ENCODE data around the gene PLA2G12A. TPM values are rescaled to one million over a fixed set of nuclear protein-coding genes. Genes with fewer than 3 reads are reported as not detected.

PLA2G12A gene
- total RNA-seq (2022; extraction: Qiagen RNA extraction), result 10.7 to 14.6 TPM (median 12.1 TPM) in 5 replicates

GRCh38 chr4:109729718-109730618 lies at the start of gene PLA2G12A:
Gene PLA2G12A (minus strand): TSS chr4:109730070. CDS start chr4:109729809, 261 bp downstream.

GRCh38 chr4:109702950-109703663 lies 26.8 kb downstream of the PLA2G12A start, which contains the start of gene CASP6:
Gene CASP6 (minus strand): TSS chr4:109703445. CDS start chr4:109703395, 50 bp downstream.

Other genes with a start within 250 kb of the PLA2G12A start
- gene MCUB, start 169.8 kb downstream of the PLA2G12A start, total RNA-seq (2022; extraction: Qiagen RNA extraction), result 10.5 to 20.6 TPM (median 18.8 TPM) in 5 replicates
- gene CASP6, start 26.6 kb downstream of the PLA2G12A start, total RNA-seq (2022; extraction: Qiagen RNA extraction), result 13.4 to 17.5 TPM (median 13.9 TPM) in 5 replicates
- gene CFI, start 71.9 kb upstream of the PLA2G12A start, total RNA-seq (2022; extraction: Qiagen RNA extraction), result 0.29 to 1.0 TPM (median 0.92 TPM) in 5 replicates
- 36.8 to 41.8 TPM (median 38.9 TPM) in 5 replicates for gene GAR1, start 85.7 kb upstream of the PLA2G12A start, total RNA-seq (2022; extraction: Qiagen RNA extraction)
- 0.06 to 0.08 TPM (median 0.07 TPM) in 3 of 5 replicates, not detected in the others for gene RRH, start 97.9 kb upstream of the PLA2G12A start, total RNA-seq (2022; extraction: Qiagen RNA extraction)
- gene LRIT3, start 118.0 kb upstream of the PLA2G12A start, total RNA-seq (2022; extraction: Qiagen RNA extraction), result 0.03 to 0.06 TPM (median 0.04 TPM) in 4 of 5 replicates, not detected in the other
- 0.13 to 0.48 TPM (median 0.24 TPM) in 5 replicates for gene EGF, start 182.8 kb upstream of the PLA2G12A start, total RNA-seq (2022; extraction: Qiagen RNA extraction)

Data from A549 treated with dexamethasone at 1 μM for 4 hours (cell line).